HEK293T (cell line): Measurements from ENCODE around the gene PDGFRB.

Source experiments
- CTCF ChIA-PET: fragments of 350-600 bp; formaldehyde crosslinking; extraction: SDS; loops from one replicate; lab custom pipeline; 2021; ENCODE audit warnings: antibody characterized with exemption, inconsistent platforms; lab: Yijun Ruan, JAX
- POLR2A ChIA-PET: fragments of 350-600 bp; formaldehyde crosslinking; extraction: SDS; loops from one replicate; lab custom pipeline; 2020; ENCODE audit warnings: antibody characterized with exemption, inconsistent platforms; lab: Yijun Ruan, JAX
- DNase-seq: peaks from one replicate; pipeline ENCODE4 v3.0.0; 2012; ENCODE audit warnings: mixed read lengths; ENCODE audit errors: extremely low spot score
- ARNT ChIP-seq: fragments of 450-650 bp; IDR thresholded peaks from 2 replicates; pipeline ENCODE4 v1.6.1; 2017; ENCODE audit warnings: mild to moderate bottlenecking
- BHLHE40 ChIP-seq: fragments of 450-650 bp; IDR thresholded peaks from 2 replicates; pipeline ENCODE4 v1.6.1; 2016; ENCODE audit warnings: mild to moderate bottlenecking, moderate library complexity, borderline replicate concordance
- CTBP1 ChIP-seq: fragments of 450-650 bp; IDR thresholded peaks from 2 replicates; pipeline ENCODE4 v1.6.1; 2016; ENCODE audit warnings: borderline replicate concordance
- ELF4 ChIP-seq: fragments of 450-650 bp; IDR thresholded peaks from 2 replicates; pipeline ENCODE4 v1.6.1; 2017; ENCODE audit warnings: antibody characterized with exemption
- FOXA1 ChIP-seq: fragments of 450-650 bp; IDR thresholded peaks from 2 replicates; pipeline ENCODE4 v1.6.1; 2016; ENCODE audit warnings: mild to moderate bottlenecking
- FOXK2 ChIP-seq: fragments of 450-650 bp; IDR thresholded peaks from 2 replicates; pipeline ENCODE4 v1.6.1; 2016; ENCODE audit warnings: mild to moderate bottlenecking
- FOXM1 ChIP-seq: fragments of 450-650 bp; IDR thresholded peaks from 2 replicates; pipeline ENCODE4 v1.6.1; 2017; ENCODE audit warnings: mild to moderate bottlenecking, borderline replicate concordance
- HDGF ChIP-seq: fragments of 450-650 bp; IDR thresholded peaks from 2 replicates; pipeline ENCODE4 v1.6.1; 2017; ENCODE audit warnings: antibody characterized with exemption, borderline replicate concordance
- L3MBTL2 ChIP-seq: fragments of 450-650 bp; conservative IDR thresholded peaks from 2 replicates; pipeline ENCODE4 v1.6.1; 2016; ENCODE audit warnings: mild to moderate bottlenecking
- LEF1 ChIP-seq: fragments of 450-650 bp; IDR thresholded peaks from 2 replicates; pipeline ENCODE4 v1.6.1; 2017; ENCODE audit warnings: mild to moderate bottlenecking, borderline replicate concordance
- NFRKB ChIP-seq: fragments of 450-650 bp; IDR thresholded peaks from 2 replicates; pipeline ENCODE4 v1.6.1; 2016; ENCODE audit warnings: mild to moderate bottlenecking, moderate library complexity
- PKNOX1 ChIP-seq: fragments of 450-650 bp; IDR thresholded peaks from 2 replicates; pipeline ENCODE4 v1.6.1; 2016
- SP1 ChIP-seq: fragments of 450-650 bp; IDR thresholded peaks from 2 replicates; pipeline ENCODE4 v1.6.1; 2017
- SUZ12 ChIP-seq: fragments of 450-650 bp; IDR thresholded peaks from 2 replicates; pipeline ENCODE4 v1.6.1; 2016; ENCODE audit warnings: mild to moderate bottlenecking
- TARDBP ChIP-seq: fragments of 450-650 bp; IDR thresholded peaks from 2 replicates; pipeline ENCODE4 v1.6.1; 2016
- ZNF384 ChIP-seq: fragments of 450-650 bp; IDR thresholded peaks from 2 replicates; pipeline ENCODE4 v1.6.1; 2016

The PDGFRB gene

GRCh38 chr5:150073086-150073625 lies 82.5 kb downstream of the PDGFRB start:
- CTCF ChIA-PET: no interaction called here
- POLR2A ChIA-PET: no interaction called here
- TF ChIP-seq ZNF384: no peak
- no peak for TF ChIP-seq SUZ12
- no peak for TF ChIP-seq FOXA1
- TF ChIP-seq CTBP1: no peak
- TF ChIP-seq FOXM1: no peak
- no peak for DNase-seq

- DNase-seq: no peak
- TF ChIP-seq ARNT (no peak), NFRKB (no peak), PKNOX1 (no peak), SUZ12 (no peak), L3MBTL2 (no peak), FOXK2 (no peak), SP1 (no peak), CTBP1 (no peak), HDGF (no peak), TARDBP (no peak), FOXM1 (no peak), FOXA1 (no peak), ELF4 (no peak), LEF1 (no peak), ZNF384 (no peak), BHLHE40 (no peak)
- POLR2A ChIA-PET: no interaction called here
- CTCF ChIA-PET: no interaction called here
These were observed 84.8 kb downstream of the PDGFRB start for GRCh38 chr5:150070821-150071220.

GRCh38 chr5:150069672-150070627 lies 85.7 kb downstream of the PDGFRB start:
- POLR2A ChIA-PET: no interaction called here
- TF ChIP-seq NFRKB: no peak
- TF ChIP-seq PKNOX1: no peak
- TF ChIP-seq ELF4: no peak
- TF ChIP-seq TARDBP: no peak
- TF ChIP-seq FOXM1: no peak
- TF ChIP-seq ARNT: no peak
- TF ChIP-seq SP1: no peak
- CTCF ChIA-PET: no interaction called here
- no peak for DNase-seq

- DNase-seq: no peak
- TF ChIP-seq L3MBTL2 (no peak), SP1 (no peak), BHLHE40 (no peak), HDGF (no peak)
- POLR2A ChIA-PET: no interaction called here
- CTCF ChIA-PET: interaction anchor here (0.7 kb wide), 1 partner anchor 34 kb away, joined by 7 read pairs; no protein-coding TSS in a partner anchor
These were observed 86.5 kb downstream of the PDGFRB start for GRCh38 chr5:150068961-150069645.

GRCh38 chr5:150068472-150068871 lies 87.2 kb downstream of the PDGFRB start:
- ChIA-PET POLR2A (no interaction called here), CTCF (interaction anchor here (0.7 kb wide), 1 partner anchor 34 kb away, joined by 7 read pairs; no protein-coding TSS in a partner anchor)
- DNase-seq: no peak
- TF ChIP-seq FOXA1: no peak
- TF ChIP-seq CTBP1: no peak
- no peak for TF ChIP-seq FOXM1
- no peak for TF ChIP-seq PKNOX1
- no peak for TF ChIP-seq ZNF384
- no peak for TF ChIP-seq FOXK2
- no peak for TF ChIP-seq L3MBTL2

GRCh38 chr5:150068071-150068470 lies 87.6 kb downstream of the PDGFRB start:
- no peak for DNase-seq
- POLR2A ChIA-PET: no interaction called here
- TF ChIP-seq ARNT (no peak), LEF1 (no peak), FOXK2 (no peak), PKNOX1 (no peak), SUZ12 (no peak), BHLHE40 (no peak), FOXM1 (no peak), ZNF384 (no peak), HDGF (no peak), FOXA1 (no peak), SP1 (no peak), NFRKB (no peak), TARDBP (no peak)
- CTCF ChIA-PET: interaction anchor here (0.7 kb wide), 1 partner anchor 35 kb away, joined by 7 read pairs; no protein-coding TSS in a partner anchor
